ENCODE data around the gene MAP4K2. TPM values are rescaled to one million over a fixed set of nuclear protein-coding genes. Genes with fewer than 3 reads are reported as not detected.
"Not testable (repeated sequence)": the region's sequence is repeated elsewhere in the genome, so short reads cannot be mapped to it uniquely, and the experiment has no call there.

Gene MAP4K2
- total RNA-seq, 4 donors from 2014 or later = 11.1 to 25.0 (median 17.1) TPM

- Histone ChIP-seq H3K36me3 (peaks cover 4 to 20% (median 15%) of the 10 kb centered on the region in 4 donors), H3K27me3 (peaks cover 0 to 8% (median 3%) of the 10 kb centered on the region in 4 donors), H3K4me1 (peaks cover 61 to 83% (median 76%) of the 10 kb centered on the region in 4 donors), H3K4me3 (no peak overlapping the region), H3K27ac (replicated peaks in 1 of 4) (peak overlapping the region; percentile 93 to 98 (median 94)), H3K9me3 (no peaks in the 10 kb centered on the region)
- intact Hi-C loops (cut with DNase I) = loop anchor here (10.0 kb wide), 1 partner anchor 166 kb away; the partner anchor contains the start of gene ARL2
- TF ChIP-seq POLR2AphosphoS5 (IDR thresholded peaks at IDR 0.05) = no peak
- no peak for TF ChIP-seq EP300 (IDR thresholded peaks at IDR 0.05)
- TF ChIP-seq POLR2A (IDR thresholded peaks at IDR 0.05; ENCODE audit: low read depth) = no peak
- no peak for TF ChIP-seq CTCF (IDR thresholded peaks at IDR 0.05)
- no peak for DNase-seq (ENCODE audit: extremely low spot score)
- WGBS = 77% methylated on average over 10 of the region's 16 CpGs
Observed at GRCh38 chr11:64848826-64849597, 46.0 kb upstream of the MAP4K2 start.

- intact Hi-C loops (cut with DNase I) = loop anchor here (10.0 kb wide), 1 partner anchor 166 kb away; the partner anchor contains the start of gene ARL2
- Histone ChIP-seq H3K4me1 (peaks cover 56 to 78% (median 70%) of the 10 kb centered on the region in 4 donors), H3K36me3 (peaks cover 0 to 13% (median 8%) of the 10 kb centered on the region in 4 donors), H3K27ac (replicated peaks in 1 of 4) (peak overlapping the region in 3 of 4 donors; percentile 94 to 98 (median 95)), H3K9me3 (no peaks in the 10 kb centered on the region), H3K4me3 (no peak overlapping the region), H3K27me3 (peaks cover 0 to 8% (median 3%) of the 10 kb centered on the region in 4 donors)
- DNase-seq (ENCODE audit: extremely low spot score) = no peak
- no peak for TF ChIP-seq POLR2A (IDR thresholded peaks at IDR 0.05; ENCODE audit: low read depth)
- 85% methylated on average over 6 of the region's 6 CpGs for WGBS
Observed at GRCh38 chr11:64848214-64848825, 45.3 kb upstream of the MAP4K2 start.

GRCh38 chr11:64846998-64847666 lies 44.1 kb upstream of the MAP4K2 start:
- Histone ChIP-seq H3K27me3 (peaks cover 0 to 8% (median 3%) of the 10 kb centered on the region in 4 donors), H3K36me3 (peaks cover 0 to 1% (median 0%) of the 10 kb centered on the region in 4 donors), H3K9me3 (no peaks in the 10 kb centered on the region), H3K4me3 (no peak overlapping the region), H3K4me1 (peaks cover 45 to 67% (median 58%) of the 10 kb centered on the region in 4 donors), H3K27ac (replicated peaks in 1 of 4) (no peak overlapping the region)
- peak; percentile 96 for DNase-seq (ENCODE audit: extremely low spot score)
- TF ChIP-seq POLR2AphosphoS5 (IDR thresholded peaks at IDR 0.05) (peak; percentile 59 to 67), CTCF (IDR thresholded peaks at IDR 0.05) (peak in 2 of 3 experiments; percentile 94 to 99), POLR2A (IDR thresholded peaks at IDR 0.05; ENCODE audit: low read depth) (no peak), EP300 (IDR thresholded peaks at IDR 0.05) (no peak)
- intact Hi-C loops (cut with DNase I) = loop anchor here (1.0 to 10.0 kb wide), 2 partner anchors 47 to 168 kb away; partner anchors contain the start of gene ARL2
- WGBS = 23% methylated on average over 10 of the region's 13 CpGs

- not testable (repeated sequence) for DNase-seq (ENCODE audit: extremely low spot score); H3K27ac ChIP-seq (replicated peaks in 1 of 4); H3K4me3 ChIP-seq; H3K36me3 ChIP-seq; H3K27me3 ChIP-seq; H3K9me3 ChIP-seq
- H3K4me1 ChIP-seq = peaks cover 40 to 53% (median 44%) of the 10 kb centered on the region in 4 donors
- intact Hi-C loops (cut with DNase I) = loop anchor here (10.0 kb wide), 1 partner anchor 169 kb away; the partner anchor contains the start of gene ARL2
- 98% methylated on average over 8 of the region's 8 CpGs for WGBS
Observed at GRCh38 chr11:64845776-64846129, 42.7 kb upstream of the MAP4K2 start.

- H3K9me3 ChIP-seq = no peaks in the 10 kb centered on the region
- DNase-seq (ENCODE audit: extremely low spot score) = no peak
- H3K36me3 ChIP-seq = no peaks in the 10 kb centered on the region
- H3K27ac ChIP-seq (replicated peaks in 1 of 4) = peak overlapping the region in 1 of 4 donors; percentile 35
- 20% methylated on average over 9 of the region's 9 CpGs for WGBS
- intact Hi-C loops (cut with DNase I) = loop anchor here (10.0 kb wide), 1 partner anchor 170 kb away; the partner anchor contains the start of gene ARL2
- peak overlapping the region; percentile 50 to 62 (median 54) for H3K4me3 ChIP-seq
- peaks cover 35 to 48% (median 39%) of the 10 kb centered on the region in 4 donors for H3K4me1 ChIP-seq
- H3K27me3 ChIP-seq = peaks cover 0 to 8% (median 3%) of the 10 kb centered on the region in 4 donors
- no peak for TF ChIP-seq POLR2A (IDR thresholded peaks at IDR 0.05; ENCODE audit: low read depth)
- no peak for TF ChIP-seq POLR2AphosphoS5 (IDR thresholded peaks at IDR 0.05)
- TF ChIP-seq EP300 (IDR thresholded peaks at IDR 0.05) = no peak
- no peak for TF ChIP-seq CTCF (IDR thresholded peaks at IDR 0.05)
Observed at GRCh38 chr11:64845129-64845775, 42.2 kb upstream of the MAP4K2 start.
